OCI-M2 (cell line): ENCODE results near the gene SMIM12.

Experiments used
- DNase-seq: peaks from one replicate; lab custom pipeline; 2025; ENCODE audit not compliant: unreplicated experiment; lab: John Stamatoyannopoulos, UW

Gene SMIM12

GRCh38 chr1:34803770-34804169 is 55.8 kb downstream of the SMIM12 start:
- DNase-seq: no peak
